CD4-positive, alpha-beta T cell (primary cell): ENCODE measurements around the gene NUAK1. TPM values are rescaled to one million over a fixed set of nuclear protein-coding genes. Genes with fewer than 3 reads are reported as not detected.

Source experiments
- ATAC-seq: fragments of 200-7000 bp; cut with Tn5 transposase; one replicate; pipeline ENCODE4 v1.10.0; 2022; ENCODE audit warnings: mild to moderate bottlenecking; ENCODE audit not compliant: poor library complexity
- CTCF ChIA-PET: fragments of 350-600 bp; sonication (Branson Sonifier 250); formaldehyde crosslinking; loops from one replicate; lab custom pipeline; 2021; ENCODE audit warnings: antibody characterized with exemption, inconsistent platforms; lab: Charles Lee
- POLR2A ChIA-PET: fragments of 350-600 bp; sonication (Branson Sonifier 250); formaldehyde crosslinking; loops from one replicate; lab custom pipeline; 2021; ENCODE audit warnings: antibody characterized with exemption, inconsistent platforms; lab: Charles Lee
- DNase-seq, 14 experiments: peaks; one replicate each; pipeline ENCODE4 v3.0.0-alpha.2; 2013 to 2020; ENCODE audit warnings: mixed read lengths in 2 of 14
- H3K27ac ChIP-seq, 2 donors: one replicate each; pipeline versions ENCODE4 v1.5.1 to v1.7.0; 2013; ENCODE audit warnings: low read length in 2 of 2, low read depth in 1 of 2, mild to moderate bottlenecking in 1 of 2
- H3K27me3 ChIP-seq, 2 experiments: 1 replicate in 1 of 2; 2 replicates in 1 of 2; pipeline versions ENCODE4 v1.6.1 to v1.7.0; 2013; ENCODE audit warnings: low read length in 2 of 2, control low read depth in 1 of 2, mild to moderate bottlenecking in 1 of 2, moderate library complexity in 1 of 2; ENCODE audit not compliant: insufficient read depth in 2 of 2, control insufficient read depth in 1 of 2
- H3K36me3 ChIP-seq: one replicate; pipeline ENCODE4 v1.6.1; 2013; ENCODE audit warnings: low read length, control low read depth; ENCODE audit not compliant: insufficient read depth
- H3K4me1 ChIP-seq: one replicate; pipeline ENCODE4 v1.6.1; 2013; ENCODE audit warnings: low read length, control low read depth; ENCODE audit not compliant: insufficient read depth
- H3K4me3 ChIP-seq: one replicate; pipeline ENCODE4 v1.5.1; 2013; ENCODE audit warnings: mild to moderate bottlenecking, low read length, moderate library complexity
- H3K9me3 ChIP-seq, 2 experiments: 1 replicate in 1 of 2; 2 replicates in 1 of 2; pipeline versions ENCODE4 v1.6.1 to v1.7.0; 2013; ENCODE audit warnings: low read length in 2 of 2, mild to moderate bottlenecking in 2 of 2, control low read depth in 1 of 2, moderate library complexity in 1 of 2; ENCODE audit not compliant: control insufficient read depth in 1 of 2, insufficient read depth in 1 of 2
- H3K27ac Mint-ChIP-seq: one replicate; pipeline ENCODE4 v1.8.0; 2020; ENCODE audit warnings: mixed read lengths
- H3K27me3 Mint-ChIP-seq: one replicate; pipeline ENCODE4 v1.8.0; 2021; ENCODE audit warnings: mixed read lengths
- H3K36me3 Mint-ChIP-seq: one replicate; pipeline ENCODE4 v1.8.0; 2021; ENCODE audit warnings: low read depth, mixed read lengths
- H3K4me1 Mint-ChIP-seq: one replicate; pipeline ENCODE4 v1.8.0; 2021; ENCODE audit warnings: low read depth, mixed read lengths
- H3K4me3 Mint-ChIP-seq: one replicate; pipeline ENCODE4 v1.8.0; 2020; ENCODE audit warnings: mild to moderate bottlenecking, mixed read lengths
- H3K9me3 Mint-ChIP-seq: one replicate; pipeline ENCODE4 v1.8.0; 2020; ENCODE audit warnings: mixed read lengths
- CTCF ChIP-seq: fragments of 200-600 bp; IDR thresholded peaks from one replicate; pipeline ENCODE4 v1.8.0; 2022; ENCODE audit warnings: antibody characterized with exemption, mild to moderate bottlenecking
- intact Hi-C, 2 experiments: fragments of 100-400 bp; cut with DNase I in 1 of 2; cut with micrococcal nuclease in 1 of 2; formaldehyde crosslinking; loops; one replicate each; pipeline versions ENCODE4 v1.15.1 to v1.9.0; 2023 to 2025; cut with DNase I, micrococcal nuclease
- total RNA-seq, 174 experiments: library from RNA in 2 of 174; stranded (reverse) in 2 of 174; gene quantifications; one replicate each; pipeline ENCODE4 v1.2.3 and lab custom pipeline; 2021 to 2026

NUAK1 gene
- total RNA-seq, 2 experiments from 2014 or later = 0.16 TPM; not detected in 1

DNA sequence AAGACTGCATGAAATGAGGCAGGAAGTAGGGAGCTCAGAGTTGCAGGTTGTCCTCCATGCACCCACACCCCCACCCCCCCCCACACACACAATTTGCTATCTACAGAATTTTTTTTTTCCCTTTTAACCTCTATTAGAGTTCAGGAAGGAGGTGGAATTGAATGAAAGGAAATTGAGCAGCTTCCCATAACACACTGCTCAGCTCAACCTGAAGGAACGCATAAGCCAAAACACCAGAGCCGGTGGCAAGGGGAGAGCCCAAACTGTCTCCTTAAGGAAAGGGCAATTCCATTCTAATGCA, 74.1 kb downstream of the NUAK1 start:
- no peak overlapping the region for H3K27ac ChIP-seq
- peaks cover 0 to 11% of the 10 kb centered on the region in 2 experiments for H3K9me3 ChIP-seq
- ATAC-seq (no peak), DNase-seq (no peak)
- H3K4me3 ChIP-seq = no peak overlapping the region
- POLR2A ChIA-PET = no interaction called here
- Mint-ChIP-seq H3K36me3 (no peaks in the 10 kb centered on the region), H3K27me3 (peaks cover 8% of the 10 kb centered on the region), H3K4me3 (no peak overlapping the region), H3K9me3 (no peaks in the 10 kb centered on the region), H3K27ac (no peak overlapping the region), H3K4me1 (no peaks in the 10 kb centered on the region)
- H3K27me3 ChIP-seq = peaks cover 0 to 2% of the 10 kb centered on the region in 2 experiments
- no peak for TF ChIP-seq CTCF
- H3K4me1 ChIP-seq = no peaks in the 10 kb centered on the region
- intact Hi-C loops = no loop called here
- CTCF ChIA-PET = no interaction called here
- H3K36me3 ChIP-seq = no peaks in the 10 kb centered on the region

DNA sequence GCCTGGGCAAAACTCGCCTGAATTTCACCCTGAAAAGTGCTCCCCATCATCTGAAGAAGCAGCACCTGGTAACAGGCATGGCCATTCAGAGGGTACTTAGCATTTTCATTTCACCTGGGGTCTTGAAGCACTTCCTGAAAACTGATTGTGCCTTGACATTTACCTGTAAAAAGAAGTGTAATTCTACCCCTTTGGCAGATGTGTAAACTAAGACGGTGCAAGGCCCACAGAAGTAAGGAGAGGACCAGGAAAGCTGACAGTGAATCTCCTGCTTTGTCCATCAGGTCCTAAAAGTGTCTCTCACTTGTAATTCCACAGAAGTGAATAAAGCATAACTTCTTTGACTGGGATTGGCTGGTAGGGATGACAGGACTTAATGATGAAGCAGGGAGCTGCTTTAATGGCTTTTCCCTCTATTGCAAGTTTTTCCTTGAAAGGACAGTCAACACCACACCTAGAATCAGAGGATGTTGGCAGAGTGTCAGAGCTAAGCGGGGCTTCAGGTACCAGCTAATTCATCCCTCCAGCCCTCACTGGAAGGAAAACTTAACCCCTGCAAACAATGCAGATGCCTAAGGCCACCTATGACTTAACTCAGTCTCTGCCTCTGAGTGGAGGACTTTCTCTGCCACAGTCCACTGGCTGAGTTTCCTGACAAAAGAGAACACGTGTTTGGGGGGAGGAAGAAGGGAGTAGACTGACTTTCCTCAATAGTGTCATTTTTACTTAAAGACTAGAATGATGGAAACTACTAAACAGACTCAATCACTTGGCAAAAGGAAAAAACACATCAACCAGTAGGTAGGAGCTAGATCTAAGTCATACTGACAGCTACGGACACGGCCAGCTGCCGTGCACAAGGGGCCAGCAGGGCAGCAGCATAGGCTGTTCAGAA, 74.7 kb downstream of the NUAK1 start:
- no peaks in the 10 kb centered on the region for H3K4me1 Mint-ChIP-seq
- no peaks in the 10 kb centered on the region for H3K36me3 Mint-ChIP-seq
- ATAC-seq = no peak
- no peaks in the 10 kb centered on the region for H3K4me1 ChIP-seq
- no peak overlapping the region for H3K4me3 ChIP-seq
- peaks cover 0 to 2% of the 10 kb centered on the region in 2 experiments for H3K27me3 ChIP-seq
- no peak overlapping the region for H3K27ac Mint-ChIP-seq
- CTCF ChIA-PET = no interaction called here
- no peaks in the 10 kb centered on the region for H3K36me3 ChIP-seq
- no peak overlapping the region for H3K4me3 Mint-ChIP-seq
- no peaks in the 10 kb centered on the region for H3K9me3 Mint-ChIP-seq
- no peak for TF ChIP-seq CTCF
- peaks cover 0 to 11% of the 10 kb centered on the region in 2 experiments for H3K9me3 ChIP-seq
- no peak for DNase-seq
- intact Hi-C loops = no loop called here
- peaks cover 6% of the 10 kb centered on the region for H3K27me3 Mint-ChIP-seq
- POLR2A ChIA-PET = no interaction called here
- no peak overlapping the region for H3K27ac ChIP-seq

GRCh38 chr12:106062693-106063092, 76.1 kb downstream of the NUAK1 start:
- H3K9me3 ChIP-seq = peaks cover 0 to 9% of the 10 kb centered on the region in 2 experiments
- H3K4me3 ChIP-seq = no peak overlapping the region
- Mint-ChIP-seq H3K36me3 (no peaks in the 10 kb centered on the region), H3K9me3 (no peaks in the 10 kb centered on the region), H3K4me3 (no peak overlapping the region), H3K27ac (no peak overlapping the region), H3K4me1 (no peaks in the 10 kb centered on the region), H3K27me3 (peaks cover 6% of the 10 kb centered on the region)
- H3K4me1 ChIP-seq = no peaks in the 10 kb centered on the region
- TF ChIP-seq CTCF = no peak
- intact Hi-C loops = no loop called here
- ChIA-PET CTCF (no interaction called here), POLR2A (no interaction called here)
- H3K27me3 ChIP-seq = peaks cover 0 to 2% of the 10 kb centered on the region in 2 experiments
- H3K27ac ChIP-seq = no peak overlapping the region
- no peaks in the 10 kb centered on the region for H3K36me3 ChIP-seq
- DNase-seq (no peak), ATAC-seq (no peak)
